SK-N-SH treated with all-trans-retinoic acid at 6 μM for 48 hours (cell line): ENCODE data around the gene MICALL2.

ENCODE experiments used
- ATAC-seq: fragments of 200-7000 bp; cut with Tn5 transposase; 3 replicates; pipeline ENCODE4 v1.9.1; 2020; ENCODE audit warnings: mild to moderate bottlenecking, moderate library complexity
- ARNTL ChIP-seq: fragments of 450-650 bp; formaldehyde crosslinking; IDR thresholded peaks from 2 replicates; pipeline ENCODE4 v1.5.0; 2020; ENCODE audit warnings: low read depth, mild to moderate bottlenecking, moderate library complexity, borderline replicate concordance
- BACH2 ChIP-seq: fragments of 250-450 bp; sonication (Bioruptor Pico); IDR thresholded peaks from 2 replicates; pipeline ENCODE4 v1.9.0; 2021; ENCODE audit warnings: mild to moderate bottlenecking, borderline replicate concordance
- CSDC2 ChIP-seq: fragments of 250-450 bp; sonication (Bioruptor Pico); IDR thresholded peaks from 2 replicates; pipeline ENCODE4 v1.5.0; 2020; ENCODE audit warnings: mild to moderate bottlenecking, moderate library complexity
- ESRRG ChIP-seq: fragments of 250-450 bp; sonication (Bioruptor Pico); IDR thresholded peaks from 2 replicates; pipeline ENCODE4 v1.6.1; 2021; ENCODE audit warnings: mild to moderate bottlenecking
- GLIS3 ChIP-seq: fragments of 250-450 bp; sonication (Bioruptor Pico); IDR thresholded peaks from 2 replicates; pipeline ENCODE4 v1.5.0; 2020; ENCODE audit warnings: mild to moderate bottlenecking, moderate library complexity
- PPARA ChIP-seq: fragments of 250-450 bp; sonication (Bioruptor Pico); IDR thresholded peaks from 2 replicates; pipeline ENCODE4 v1.5.0; 2020; ENCODE audit warnings: mild to moderate bottlenecking, borderline replicate concordance
- RARB ChIP-seq: fragments of 250-450 bp; sonication (Bioruptor Pico); IDR thresholded peaks from 2 replicates; pipeline ENCODE4 v1.8.0; 2021; ENCODE audit warnings: mild to moderate bottlenecking, moderate library complexity
- SNAI2 ChIP-seq: fragments of 250-450 bp; sonication (Bioruptor Pico); IDR thresholded peaks from 2 replicates; pipeline ENCODE4 v1.5.0; 2020; ENCODE audit warnings: mild to moderate bottlenecking, moderate library complexity
- TCF4 ChIP-seq: fragments of 250-450 bp; sonication (Bioruptor Pico); IDR thresholded peaks from 2 replicates; pipeline ENCODE4 v1.8.0; 2021; ENCODE audit warnings: mild to moderate bottlenecking, moderate library complexity, borderline replicate concordance
- TOX ChIP-seq: fragments of 250-450 bp; sonication (Bioruptor Pico); IDR thresholded peaks from 2 replicates; pipeline ENCODE4 v1.8.0; 2021; ENCODE audit warnings: mild to moderate bottlenecking, moderate library complexity, borderline replicate concordance
- TSHZ2 ChIP-seq: fragments of 250-450 bp; sonication (Bioruptor Pico); IDR thresholded peaks from 2 replicates; pipeline ENCODE4 v1.5.0; 2020; ENCODE audit warnings: mild to moderate bottlenecking, moderate library complexity
- ZFP3 ChIP-seq: fragments of 250-450 bp; sonication (Bioruptor Pico); IDR thresholded peaks from 2 replicates; pipeline ENCODE4 v1.5.0; 2020; ENCODE audit warnings: mild to moderate bottlenecking, moderate library complexity
- ZNF565 ChIP-seq: fragments of 450-650 bp; formaldehyde crosslinking; conservative IDR thresholded peaks from 2 replicates; pipeline ENCODE4 v1.5.0; 2020; ENCODE audit warnings: low read depth, mild to moderate bottlenecking, moderate library complexity
- ZNF70 ChIP-seq: fragments of 450-650 bp; formaldehyde crosslinking; IDR thresholded peaks from 2 replicates; pipeline ENCODE4 v1.5.0; 2020; ENCODE audit warnings: mild to moderate bottlenecking, moderate library complexity
- ZNF8 ChIP-seq: fragments of 450-650 bp; formaldehyde crosslinking; IDR thresholded peaks from 2 replicates; pipeline ENCODE4 v1.5.0; 2020; ENCODE audit warnings: mild to moderate bottlenecking, moderate library complexity
- TF ChIP-seq, protein P1 (sequence below): fragments of 250-450 bp; sonication (Bioruptor Pico); IDR thresholded peaks from 2 replicates; pipeline ENCODE4 v1.5.1; 2021; ENCODE audit warnings: mild to moderate bottlenecking, moderate library complexity
- TF ChIP-seq, protein P2 (sequence below): fragments of 250-450 bp; sonication (Bioruptor Pico); IDR thresholded peaks from 2 replicates; pipeline ENCODE4 v1.8.0; 2021; ENCODE audit warnings: low read depth, mild to moderate bottlenecking, moderate library complexity, borderline replicate concordance
- TF ChIP-seq, protein P3 (sequence below): fragments of 250-450 bp; sonication (Bioruptor Pico); IDR thresholded peaks from 2 replicates; pipeline ENCODE4 v1.5.1; 2020; ENCODE audit warnings: low read depth, mild to moderate bottlenecking, moderate library complexity
- TF ChIP-seq, protein P4 (sequence below): fragments of 250-450 bp; sonication (Bioruptor Pico); IDR thresholded peaks from 2 replicates; pipeline ENCODE4 v1.8.0; 2020; ENCODE audit warnings: mild to moderate bottlenecking, moderate library complexity, borderline replicate concordance

MICALL2 gene

DNA sequence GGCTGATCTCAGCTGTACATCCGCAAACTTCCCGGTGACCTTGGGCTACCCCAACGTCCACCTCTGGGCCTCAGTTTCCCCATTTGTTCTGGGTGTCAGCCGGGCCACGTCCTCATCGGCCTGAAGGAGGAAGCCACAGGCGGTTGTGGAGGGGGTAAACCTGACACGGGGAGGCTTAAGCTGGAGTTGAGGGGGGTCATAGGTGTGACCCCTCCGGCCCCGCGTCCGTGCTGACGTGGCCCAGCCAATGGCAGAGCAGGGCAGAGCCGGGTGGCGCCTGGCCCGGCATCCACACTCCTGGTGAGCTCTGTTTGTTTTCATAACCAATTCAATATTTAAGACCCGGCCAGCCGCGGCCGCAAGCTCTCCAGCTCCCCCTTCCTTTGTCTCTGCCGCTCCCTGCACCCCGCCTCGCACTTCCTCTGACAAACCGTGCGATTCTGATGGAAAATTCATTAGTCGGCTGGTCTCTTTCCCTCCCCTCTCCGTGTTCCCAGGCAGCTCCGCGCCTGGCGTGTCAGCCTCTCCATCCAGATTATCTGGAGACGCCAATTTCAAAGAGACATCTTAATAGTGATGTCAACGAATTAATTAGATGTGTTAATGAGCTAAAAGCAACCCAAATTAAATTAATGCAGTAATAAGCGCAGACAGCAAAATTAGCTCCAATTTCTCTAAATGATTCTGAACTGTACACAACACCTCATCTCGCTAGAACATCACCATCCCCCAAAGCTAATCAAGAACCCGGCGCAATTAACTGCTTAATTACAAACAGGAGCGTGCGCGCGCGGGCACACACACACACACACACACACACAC lies 55.4 kb downstream of the MICALL2 start:
- TF ChIP-seq TCF4: no peak
- TF ChIP-seq, protein P1, sequence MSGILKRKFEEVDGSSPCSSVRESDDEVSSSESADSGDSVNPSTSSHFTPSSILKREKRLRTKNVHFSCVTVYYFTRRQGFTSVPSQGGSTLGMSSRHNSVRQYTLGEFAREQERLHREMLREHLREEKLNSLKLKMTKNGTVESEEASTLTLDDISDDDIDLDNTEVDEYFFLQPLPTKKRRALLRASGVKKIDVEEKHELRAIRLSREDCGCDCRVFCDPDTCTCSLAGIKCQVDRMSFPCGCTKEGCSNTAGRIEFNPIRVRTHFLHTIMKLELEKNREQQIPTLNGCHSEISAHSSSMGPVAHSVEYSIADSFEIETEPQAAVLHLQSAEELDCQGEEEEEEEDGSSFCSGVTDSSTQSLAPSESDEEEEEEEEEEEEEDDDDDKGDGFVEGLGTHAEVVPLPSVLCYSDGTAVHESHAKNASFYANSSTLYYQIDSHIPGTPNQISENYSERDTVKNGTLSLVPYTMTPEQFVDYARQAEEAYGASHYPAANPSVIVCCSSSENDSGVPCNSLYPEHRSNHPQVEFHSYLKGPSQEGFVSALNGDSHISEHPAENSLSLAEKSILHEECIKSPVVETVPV (CRISPR knock-in tag): no peak
- TF ChIP-seq ESRRG (CRISPR knock-in tag): no peak
- no peak for TF ChIP-seq ZNF565 (CRISPR knock-in tag)
- TF ChIP-seq RARB: no peak
- TF ChIP-seq PPARA (CRISPR knock-in tag): no peak
- no peak for TF ChIP-seq ZNF8 (CRISPR knock-in tag)
- TF ChIP-seq, protein P2, sequence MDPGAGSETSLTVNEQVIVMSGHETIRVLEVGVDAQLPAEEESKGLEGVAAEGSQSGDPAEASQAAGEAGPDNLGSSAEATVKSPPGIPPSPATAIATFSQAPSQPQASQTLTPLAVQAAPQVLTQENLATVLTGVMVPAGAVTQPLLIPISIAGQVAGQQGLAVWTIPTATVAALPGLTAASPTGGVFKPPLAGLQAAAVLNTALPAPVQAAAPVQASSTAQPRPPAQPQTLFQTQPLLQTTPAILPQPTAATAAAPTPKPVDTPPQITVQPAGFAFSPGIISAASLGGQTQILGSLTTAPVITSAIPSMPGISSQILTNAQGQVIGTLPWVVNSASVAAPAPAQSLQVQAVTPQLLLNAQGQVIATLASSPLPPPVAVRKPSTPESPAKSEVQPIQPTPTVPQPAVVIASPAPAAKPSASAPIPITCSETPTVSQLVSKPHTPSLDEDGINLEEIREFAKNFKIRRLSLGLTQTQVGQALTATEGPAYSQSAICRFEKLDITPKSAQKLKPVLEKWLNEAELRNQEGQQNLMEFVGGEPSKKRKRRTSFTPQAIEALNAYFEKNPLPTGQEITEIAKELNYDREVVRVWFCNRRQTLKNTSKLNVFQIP: no peak
- no peak for TF ChIP-seq ZNF70 (CRISPR knock-in tag)
- no peak for TF ChIP-seq BACH2 (CRISPR knock-in tag)
- TF ChIP-seq, protein P3, sequence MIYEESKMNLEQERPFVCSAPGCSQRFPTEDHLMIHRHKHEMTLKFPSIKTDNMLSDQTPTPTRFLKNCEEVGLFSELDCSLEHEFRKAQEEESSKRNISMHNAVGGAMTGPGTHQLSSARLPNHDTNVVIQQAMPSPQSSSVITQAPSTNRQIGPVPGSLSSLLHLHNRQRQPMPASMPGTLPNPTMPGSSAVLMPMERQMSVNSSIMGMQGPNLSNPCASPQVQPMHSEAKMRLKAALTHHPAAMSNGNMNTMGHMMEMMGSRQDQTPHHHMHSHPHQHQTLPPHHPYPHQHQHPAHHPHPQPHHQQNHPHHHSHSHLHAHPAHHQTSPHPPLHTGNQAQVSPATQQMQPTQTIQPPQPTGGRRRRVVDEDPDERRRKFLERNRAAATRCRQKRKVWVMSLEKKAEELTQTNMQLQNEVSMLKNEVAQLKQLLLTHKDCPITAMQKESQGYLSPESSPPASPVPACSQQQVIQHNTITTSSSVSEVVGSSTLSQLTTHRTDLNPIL (CRISPR knock-in tag): no peak
- TF ChIP-seq TSHZ2 (CRISPR knock-in tag): no peak
- TF ChIP-seq CSDC2 (CRISPR knock-in tag): no peak
- TF ChIP-seq TOX: no peak
- no peak for TF ChIP-seq ZFP3 (CRISPR knock-in tag)
- TF ChIP-seq GLIS3 (CRISPR knock-in tag): no peak
- TF ChIP-seq, protein P4, sequence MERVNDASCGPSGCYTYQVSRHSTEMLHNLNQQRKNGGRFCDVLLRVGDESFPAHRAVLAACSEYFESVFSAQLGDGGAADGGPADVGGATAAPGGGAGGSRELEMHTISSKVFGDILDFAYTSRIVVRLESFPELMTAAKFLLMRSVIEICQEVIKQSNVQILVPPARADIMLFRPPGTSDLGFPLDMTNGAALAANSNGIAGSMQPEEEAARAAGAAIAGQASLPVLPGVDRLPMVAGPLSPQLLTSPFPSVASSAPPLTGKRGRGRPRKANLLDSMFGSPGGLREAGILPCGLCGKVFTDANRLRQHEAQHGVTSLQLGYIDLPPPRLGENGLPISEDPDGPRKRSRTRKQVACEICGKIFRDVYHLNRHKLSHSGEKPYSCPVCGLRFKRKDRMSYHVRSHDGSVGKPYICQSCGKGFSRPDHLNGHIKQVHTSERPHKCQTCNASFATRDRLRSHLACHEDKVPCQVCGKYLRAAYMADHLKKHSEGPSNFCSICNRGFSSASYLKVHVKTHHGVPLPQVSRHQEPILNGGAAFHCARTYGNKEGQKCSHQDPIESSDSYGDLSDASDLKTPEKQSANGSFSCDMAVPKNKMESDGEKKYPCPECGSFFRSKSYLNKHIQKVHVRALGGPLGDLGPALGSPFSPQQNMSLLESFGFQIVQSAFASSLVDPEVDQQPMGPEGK (CRISPR knock-in tag): no peak
- TF ChIP-seq ARNTL (CRISPR knock-in tag): no peak
- ATAC-seq: peak; percentile 44

- TF ChIP-seq ZFP3 (CRISPR knock-in tag): peak; percentile 96
- no peak for TF ChIP-seq SNAI2
- ATAC-seq: no peak
These were observed 56.3 kb downstream of the MICALL2 start for GRCh38 chr7:1402791-1403637.
